ENCODE measurements around the gene GOLGA8K.
"Not testable (repeated sequence)": the region's sequence is repeated elsewhere in the genome, so short reads cannot be mapped to it uniquely, and the experiment has no call there.

Gene GOLGA8K

GRCh38 chr15:32403192-32403591 is at the start of gene GOLGA8K:
TSS of gene GOLGA8K (minus strand) at chr15:32403292. CDS start at chr15:32403194, 98 bp downstream.
- DNase-seq (ENCODE audit: insufficient read length, low spot score); FAIRE-seq: not testable (repeated sequence)

- not testable (repeated sequence) for DNase-seq (ENCODE audit: insufficient read length, low spot score); FAIRE-seq
Observed at GRCh38 chr15:32440445-32440977, 37.4 kb upstream of the GOLGA8K start.

- FAIRE-seq; DNase-seq (ENCODE audit: insufficient read length, low spot score): not testable (repeated sequence)
Observed at GRCh38 chr15:32434102-32434963, 31.2 kb upstream of the GOLGA8K start.

GRCh38 chr15:32427635-32428034 is 24.5 kb upstream of the GOLGA8K start:
- FAIRE-seq; DNase-seq (ENCODE audit: insufficient read length, low spot score): not testable (repeated sequence)

GRCh38 chr15:32426511-32426910 is 23.4 kb upstream of the GOLGA8K start:
- not testable (repeated sequence) for DNase-seq (ENCODE audit: insufficient read length, low spot score); FAIRE-seq

DNA sequence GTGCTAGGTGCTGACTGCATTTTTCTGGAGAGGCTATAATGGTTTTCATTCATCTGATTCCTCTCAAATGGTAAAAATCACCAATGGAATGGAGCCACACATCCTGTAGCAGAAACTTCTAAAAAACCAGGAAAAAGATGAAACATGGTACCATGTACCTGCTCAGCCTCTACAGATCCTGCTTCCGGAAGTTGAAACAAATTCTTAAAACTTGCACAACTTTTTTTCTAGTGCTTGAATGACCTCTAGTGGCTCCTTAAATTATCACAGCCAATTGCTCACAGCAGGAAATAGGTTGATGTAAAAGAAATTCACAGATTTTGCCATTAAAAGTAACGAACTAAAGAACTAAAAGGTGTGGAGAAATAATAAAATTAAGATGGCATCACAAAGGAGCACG is 4.8 kb upstream of the GOLGA8K start:
- not testable (repeated sequence) for DNase-seq (ENCODE audit: insufficient read length, low spot score); FAIRE-seq

DNA sequence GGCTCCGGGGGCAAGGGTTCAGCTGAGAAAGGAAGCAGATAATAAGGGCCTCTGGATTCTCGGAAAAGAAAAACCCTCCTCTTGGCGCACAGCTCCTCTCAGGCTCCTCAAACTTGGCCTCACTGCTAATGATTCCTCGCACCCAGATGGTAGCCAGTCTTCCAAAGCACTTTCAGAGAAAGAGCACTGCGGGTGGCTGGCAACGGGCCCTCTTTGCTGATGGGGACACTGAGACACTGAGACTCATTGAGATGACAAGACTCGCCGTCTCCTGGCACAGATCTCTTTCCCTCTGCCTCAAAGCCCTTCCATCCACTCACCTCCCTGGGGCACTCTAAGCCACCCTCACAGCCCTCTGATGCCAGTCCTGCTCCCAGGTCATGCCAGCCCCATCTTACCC is 6.6 kb downstream of the GOLGA8K start:
- not testable (repeated sequence) for DNase-seq (ENCODE audit: insufficient read length, low spot score); FAIRE-seq

DNA sequence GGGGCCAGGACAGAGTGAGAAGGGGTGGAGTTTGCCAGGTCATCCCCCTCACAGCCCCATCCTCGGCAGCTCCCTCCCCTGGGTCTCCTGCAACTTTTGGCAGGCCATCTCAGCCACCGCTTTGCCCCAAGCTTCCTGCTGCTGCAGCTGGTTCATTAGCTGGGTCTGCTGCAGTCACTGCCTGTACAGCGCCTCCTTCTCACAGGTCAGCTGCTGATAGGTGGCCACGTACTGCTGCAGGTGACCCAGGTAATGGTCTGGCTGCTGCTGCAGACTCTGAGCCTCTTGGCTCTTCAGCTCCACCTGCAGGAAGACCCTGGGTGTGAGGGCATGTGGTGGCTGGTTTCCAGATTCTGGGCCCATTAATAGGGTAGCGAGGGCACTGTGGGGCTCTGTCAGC is 8.3 kb downstream of the GOLGA8K start:
- DNase-seq (ENCODE audit: insufficient read length, low spot score); FAIRE-seq: not testable (repeated sequence)

GRCh38 chr15:32388050-32388648 is 14.9 kb downstream of the GOLGA8K start:
- FAIRE-seq: not testable (repeated sequence)

GRCh38 chr15:32385823-32386495 is 17.1 kb downstream of the GOLGA8K start:
- FAIRE-seq: not testable (repeated sequence)

More at GRCh38 chr15:32388050-32388648, 14.9 kb downstream of the GOLGA8K start:
- DNase-seq (ENCODE audit: insufficient read length, low spot score): not testable (repeated sequence)

DNA sequence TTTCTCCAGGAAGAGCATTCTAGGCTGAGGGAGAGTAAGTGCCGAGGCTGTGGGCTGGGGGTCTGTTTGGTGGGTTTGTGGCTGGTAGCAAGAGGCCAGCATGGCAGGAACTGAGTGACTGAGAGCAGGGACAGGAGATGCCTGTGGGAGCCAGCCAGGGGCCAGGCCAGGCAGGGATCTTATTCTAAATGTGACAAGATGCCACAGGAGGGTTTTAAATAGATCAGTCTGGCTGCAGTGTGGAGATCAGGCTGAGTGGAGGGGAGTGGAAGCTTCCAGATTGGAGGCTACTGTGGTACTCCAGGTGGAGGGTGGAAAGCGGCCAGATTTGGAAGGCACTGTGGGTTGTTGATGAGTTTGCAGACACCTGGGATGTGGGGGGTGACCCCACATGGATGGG is 28.9 kb downstream of the GOLGA8K start:
- not testable (repeated sequence) for DNase-seq (ENCODE audit: insufficient read length, low spot score); FAIRE-seq

More at GRCh38 chr15:32385823-32386495, 17.1 kb downstream of the GOLGA8K start:
- DNase-seq (ENCODE audit: insufficient read length, low spot score): not testable (repeated sequence)

DNA sequence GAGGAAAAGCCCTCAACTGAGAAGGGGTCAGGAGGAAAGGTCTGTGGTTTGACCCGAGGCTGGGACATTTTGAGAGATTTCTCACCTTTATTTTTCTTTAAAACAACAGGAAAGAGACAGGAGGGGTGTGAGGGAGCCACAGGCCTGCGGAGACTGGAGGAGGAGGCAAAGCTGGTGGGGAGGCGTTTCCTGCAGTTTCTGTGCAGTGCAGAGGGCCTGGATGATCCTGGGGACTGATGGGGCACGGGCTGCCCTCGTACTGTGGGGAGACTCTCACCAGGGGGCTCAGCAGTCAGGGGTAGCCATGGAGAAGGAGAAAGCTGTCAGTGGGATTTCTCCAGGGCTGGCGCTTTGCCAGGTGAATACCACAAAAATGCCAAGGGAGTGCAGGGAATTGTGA is 29.4 kb downstream of the GOLGA8K start:
- FAIRE-seq; DNase-seq (ENCODE audit: insufficient read length, low spot score): not testable (repeated sequence)

DNA sequence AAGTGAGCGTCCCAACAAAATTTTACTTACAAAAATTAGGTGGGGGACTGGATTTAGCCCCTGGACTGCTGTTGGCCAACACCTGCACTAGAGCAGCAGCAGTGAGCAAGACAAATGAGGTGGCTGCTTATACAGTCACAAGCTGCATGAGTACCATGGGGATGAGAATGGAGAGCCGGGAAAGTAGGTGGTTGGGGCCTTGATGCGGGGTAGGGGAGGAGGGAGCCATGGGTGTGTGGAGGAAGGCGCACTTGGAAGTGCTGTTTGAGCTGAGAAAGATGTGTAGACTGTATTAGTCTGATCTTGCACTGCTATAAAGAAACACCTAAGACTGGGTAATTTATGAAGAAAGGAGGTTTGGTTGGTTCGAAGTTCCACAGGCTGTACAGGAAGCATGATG is 31.0 kb downstream of the GOLGA8K start:
- DNase-seq (ENCODE audit: insufficient read length, low spot score); FAIRE-seq: not testable (repeated sequence)

- FAIRE-seq; DNase-seq (ENCODE audit: insufficient read length, low spot score): not testable (repeated sequence)
Observed at GRCh38 chr15:32370526-32370925, 32.6 kb downstream of the GOLGA8K start.

GRCh38 chr15:32370064-32370463 is 33.0 kb downstream of the GOLGA8K start:
- not testable (repeated sequence) for FAIRE-seq; DNase-seq (ENCODE audit: insufficient read length, low spot score)

DNA sequence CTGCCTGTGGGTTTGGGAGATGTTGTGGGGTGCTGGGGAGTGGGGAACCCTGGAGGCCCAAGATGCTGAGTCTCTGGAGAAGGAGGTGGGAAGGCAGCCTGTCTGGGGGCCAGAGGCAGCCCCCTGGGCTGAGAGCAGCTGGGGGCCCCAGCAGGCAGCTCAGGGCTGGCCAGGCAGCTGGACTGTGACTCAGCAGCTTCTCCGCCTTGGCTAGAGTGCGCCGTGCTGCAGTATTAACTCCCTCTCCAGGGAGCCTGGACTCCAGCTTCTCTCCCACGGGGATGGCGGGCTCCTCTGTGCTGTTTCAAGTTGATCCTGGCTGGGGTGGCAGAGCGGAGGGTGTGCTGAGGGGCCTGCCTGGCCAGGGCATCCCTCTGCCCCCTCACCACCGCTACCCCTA is 36.6 kb downstream of the GOLGA8K start:
- not testable (repeated sequence) for FAIRE-seq; DNase-seq (ENCODE audit: insufficient read length, low spot score)

DNA sequence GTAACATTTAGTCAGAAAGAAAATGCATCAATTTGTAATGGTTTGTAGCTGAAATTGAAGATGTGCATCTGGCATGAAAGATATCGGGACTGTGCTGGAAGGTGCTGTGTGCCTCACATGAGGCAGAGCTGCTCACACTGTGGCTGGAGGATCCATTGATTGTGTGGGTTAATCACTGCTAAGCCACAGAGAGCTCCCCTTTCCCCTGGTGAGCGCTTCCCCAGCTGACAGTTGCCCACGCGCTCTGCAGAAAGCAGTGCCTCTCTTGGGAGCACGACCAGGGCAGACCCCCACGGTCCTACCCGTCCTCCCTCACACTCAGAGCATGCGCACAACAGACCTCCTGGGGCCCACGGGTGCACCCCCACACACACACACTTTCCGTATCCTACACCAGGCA is 37.1 kb downstream of the GOLGA8K start:
- FAIRE-seq; DNase-seq (ENCODE audit: insufficient read length, low spot score): not testable (repeated sequence)

DNA sequence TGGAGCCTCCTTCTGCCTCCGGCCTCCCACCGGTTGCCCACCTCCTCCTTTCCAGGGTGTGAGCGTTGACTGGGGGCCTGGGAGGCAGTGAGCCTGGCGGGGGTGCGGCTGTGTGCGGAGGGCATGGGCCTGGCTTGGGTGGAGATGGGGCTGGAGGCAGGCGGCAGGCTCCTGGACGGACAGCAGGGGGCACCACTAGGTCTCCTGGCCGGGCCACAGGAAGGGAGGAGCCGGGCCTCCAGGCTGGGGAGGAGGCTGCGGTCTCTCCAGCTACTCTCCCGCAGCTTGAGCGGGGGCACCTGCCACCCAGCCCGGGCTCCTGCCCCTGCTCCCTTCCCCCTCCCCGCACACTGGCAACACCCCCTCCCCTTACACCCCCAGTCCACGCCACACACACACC is 38.1 kb downstream of the GOLGA8K start:
- FAIRE-seq; DNase-seq (ENCODE audit: insufficient read length, low spot score): not testable (repeated sequence)

DNA sequence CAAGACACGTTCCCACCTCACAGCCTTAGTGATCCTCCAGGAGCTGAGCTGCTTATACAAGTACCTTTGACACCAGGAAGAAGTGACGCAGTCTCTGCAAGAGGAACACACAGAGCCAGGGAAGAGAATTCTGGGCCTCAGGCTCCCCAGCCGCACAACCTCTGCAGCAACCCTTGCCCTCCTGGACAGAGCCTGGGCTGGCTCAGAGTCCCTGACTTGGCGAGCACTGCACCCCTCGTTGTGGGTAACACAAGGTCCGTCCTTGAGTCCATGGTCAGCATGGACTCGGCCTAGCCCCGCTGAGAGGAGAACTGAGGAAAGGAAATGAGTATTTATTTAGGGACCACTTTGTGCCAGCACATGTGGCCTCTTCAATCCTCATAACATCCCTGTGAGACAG is 39.6 kb downstream of the GOLGA8K start:
- FAIRE-seq; DNase-seq (ENCODE audit: insufficient read length, low spot score): not testable (repeated sequence)

GRCh38 chr15:32361662-32362061 is 41.4 kb downstream of the GOLGA8K start:
- not testable (repeated sequence) for DNase-seq (ENCODE audit: insufficient read length, low spot score); FAIRE-seq
